Trophoblast cell (in vitro differentiated cells and primary cell): ENCODE measurements around the gene VCP.

Experiments
- DNase-seq, 2 donors: peaks; one replicate each; pipeline ENCODE4 v3.0.0-alpha.2; 2016
- H2AFZ ChIP-seq: 2 replicates; pipeline ENCODE4 v1.6.1; 2013; ENCODE audit warnings: low read length, moderate library complexity, mild to moderate bottlenecking; ENCODE audit not compliant: insufficient read depth, poor library complexity
- H2AK5ac ChIP-seq: 2 replicates; pipeline ENCODE4 v1.6.1; 2013; ENCODE audit warnings: mild to moderate bottlenecking, low read length
- H2BK120ac ChIP-seq: 2 replicates; pipeline ENCODE4 v1.6.1; 2013; ENCODE audit warnings: low read length, mild to moderate bottlenecking, moderate library complexity; ENCODE audit not compliant: insufficient read depth, poor library complexity
- H2BK12ac ChIP-seq: 2 replicates; pipeline ENCODE4 v1.6.1; 2013; ENCODE audit warnings: mild to moderate bottlenecking, low read length, moderate library complexity
- H2BK5ac ChIP-seq: 2 replicates; pipeline ENCODE4 v1.6.1; 2013; ENCODE audit warnings: low read length, low read depth, moderate library complexity, mild to moderate bottlenecking; ENCODE audit not compliant: poor library complexity
- H3K14ac ChIP-seq: 2 replicates; pipeline ENCODE4 v1.6.1; 2013; ENCODE audit warnings: mild to moderate bottlenecking, low read length
- H3K18ac ChIP-seq: 2 replicates; pipeline ENCODE4 v1.6.1; 2013; ENCODE audit warnings: mild to moderate bottlenecking, low read length
- H3K23ac ChIP-seq: 2 replicates; pipeline ENCODE4 v1.6.1; 2013; ENCODE audit warnings: low read length
- H3K27ac ChIP-seq: 2 replicates; pipeline ENCODE4 v1.5.1; 2013; ENCODE audit warnings: low read depth, mild to moderate bottlenecking, inconsistent platforms, low read length, moderate library complexity
- H3K27me3 ChIP-seq: 2 replicates; pipeline ENCODE4 v1.6.1; 2013; ENCODE audit warnings: inconsistent platforms, mild to moderate bottlenecking, low read length, moderate library complexity; ENCODE audit not compliant: insufficient read depth
- H3K36me3 ChIP-seq, 2 experiments: 1 replicate in 1 of 2; 2 replicates in 1 of 2; pipeline ENCODE4 v1.6.1; 2013; ENCODE audit warnings: low read length in 2 of 2, mild to moderate bottlenecking in 2 of 2, moderate library complexity in 1 of 2; ENCODE audit not compliant: insufficient read depth in 2 of 2, control insufficient read depth in 1 of 2
- H3K4ac ChIP-seq: 2 replicates; pipeline ENCODE4 v1.6.1; 2013; ENCODE audit warnings: low read depth, mild to moderate bottlenecking, low read length, moderate library complexity
- H3K4me1 ChIP-seq, 2 experiments: 1 replicate in 1 of 2; 2 replicates in 1 of 2; pipeline ENCODE4 v1.6.1; 2013; ENCODE audit warnings: low read length in 2 of 2, mild to moderate bottlenecking in 2 of 2, moderate library complexity in 1 of 2; ENCODE audit not compliant: insufficient read depth in 2 of 2, control insufficient read depth in 1 of 2
- H3K4me2 ChIP-seq: 2 replicates; pipeline ENCODE4 v1.6.1; 2013; ENCODE audit warnings: inconsistent platforms, mild to moderate bottlenecking, low read length, moderate library complexity
- H3K4me3 ChIP-seq: 2 replicates; pipeline ENCODE4 v1.5.1; 2013; ENCODE audit warnings: mild to moderate bottlenecking, low read depth, low read length, inconsistent platforms
- H3K79me1 ChIP-seq: one replicate; pipeline ENCODE4 v1.6.1; 2013; ENCODE audit warnings: low read length
- H3K79me2 ChIP-seq: 2 replicates; pipeline ENCODE4 v1.6.1; 2013; ENCODE audit warnings: low read length, mild to moderate bottlenecking; ENCODE audit not compliant: control insufficient read depth, insufficient read depth, poor library complexity
- H3K9ac ChIP-seq: 2 replicates; pipeline ENCODE4 v1.6.1; 2013; ENCODE audit warnings: mild to moderate bottlenecking, low read length
- H3K9me3 ChIP-seq: 2 replicates; pipeline ENCODE4 v1.6.1; 2013; ENCODE audit warnings: low read depth, mild to moderate bottlenecking, control low read depth, inconsistent platforms, low read length; ENCODE audit not compliant: insufficient read depth
- H4K12ac ChIP-seq: 2 replicates; pipeline ENCODE4 v1.6.1; 2013; ENCODE audit warnings: low read depth, mild to moderate bottlenecking, low read length, moderate library complexity
- H4K8ac ChIP-seq: 2 replicates; pipeline ENCODE4 v1.6.1; 2013; ENCODE audit warnings: low read depth, mild to moderate bottlenecking, low read length, moderate library complexity
- H4K91ac ChIP-seq: one replicate; pipeline ENCODE4 v1.6.1; 2013; ENCODE audit warnings: low read depth, mild to moderate bottlenecking, low read length, moderate library complexity
- WGBS: extraction: QIAGEN DNeasy Blood & Tissue Kit; methylation state at CpG from one replicate; pipeline ENCODE4 v1.1.7; 2013; ENCODE audit warnings: missing lambda C conversion rate; ENCODE audit not compliant: insufficient read length, insufficient coverage; ENCODE audit errors: extremely low coverage; 5-methylcytosine and 5-hydroxymethylcytosine counted together

VCP gene

GRCh38 chr9:35085078-35085477 is 12.7 kb upstream of the VCP start:
- Histone ChIP-seq H4K12ac (no peak overlapping the region), H2AFZ (no peak overlapping the region), H2BK120ac (no peak overlapping the region), H3K23ac (no peak overlapping the region), H3K79me1 (peaks cover under 1% of the 10 kb centered on the region), H2BK12ac (no peak overlapping the region), H3K4ac (no peak overlapping the region), H2BK5ac (no peak overlapping the region), H3K79me2 (no peaks in the 10 kb centered on the region), H3K27me3 (no peaks in the 10 kb centered on the region), H3K27ac (no peak overlapping the region), H2AK5ac (no peak overlapping the region), H4K8ac (no peak overlapping the region), H3K9ac (no peak overlapping the region), H3K4me1 (no peaks in the 10 kb centered on the region), H3K18ac (no peak overlapping the region), H4K91ac (no peak overlapping the region), H3K36me3 (peaks cover 12 to 23% of the 10 kb centered on the region in 2 experiments), H3K14ac (no peak overlapping the region), H3K4me3 (no peak overlapping the region), H3K9me3 (no peaks in the 10 kb centered on the region), H3K4me2 (no peak overlapping the region)
- no CpG with 5 or more reads among the region's 2 CpGs for WGBS
- no peak for DNase-seq

DNA sequence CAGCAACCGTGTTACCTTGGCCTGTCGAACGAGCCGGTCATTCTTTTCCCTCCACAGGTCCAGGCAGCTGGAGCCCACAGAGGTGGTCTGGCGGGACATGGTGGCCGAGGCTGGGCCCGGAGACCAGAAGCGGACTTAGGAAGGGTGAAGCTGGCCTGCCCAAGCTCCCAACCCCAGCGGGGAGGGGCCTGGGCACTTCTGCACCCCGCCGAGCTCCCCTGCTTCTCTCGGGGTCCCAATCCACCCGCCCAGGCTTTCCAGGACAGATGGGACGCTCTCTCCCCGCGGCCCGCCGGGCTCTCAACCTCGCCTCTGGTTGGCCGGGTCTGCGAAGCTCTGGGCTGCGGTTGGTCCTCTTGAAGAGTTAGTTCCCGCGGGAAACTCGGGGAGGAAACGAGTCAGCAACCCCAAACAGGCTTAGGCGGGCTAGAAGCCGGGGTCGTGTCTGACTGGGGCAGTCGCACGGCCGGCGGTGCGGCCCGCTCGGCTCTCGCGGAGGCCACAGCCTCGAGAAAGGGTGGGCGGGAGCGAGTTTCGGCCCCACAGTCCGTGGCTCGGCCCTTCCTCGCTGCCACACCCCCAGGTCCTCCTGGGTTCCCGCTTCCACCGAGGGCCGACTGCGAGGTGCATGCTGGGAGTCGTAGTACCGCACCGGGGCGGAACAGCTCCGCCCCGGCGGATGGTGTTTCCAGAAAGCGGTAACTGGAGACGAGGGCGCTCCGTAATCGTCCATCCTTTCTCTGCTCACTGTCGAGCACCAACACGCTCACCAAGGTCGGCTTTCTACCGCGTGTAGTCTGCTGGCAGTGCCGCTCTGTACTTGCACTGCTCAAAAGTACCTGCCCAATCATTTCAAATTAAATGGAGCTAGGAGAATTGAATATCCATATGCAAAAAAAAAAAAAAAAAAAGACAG is 7.3 kb upstream of the VCP start, which contains the start of gene FANCG:
TSS of gene FANCG (minus strand) at position 517 of the 916 bp plus-strand sequence. CDS start at position 99, 418 bp downstream.
- no peak within 1 kb of the TSS for H3K23ac ChIP-seq
- peaks cover 9% of the 10 kb centered on the region for H3K79me2 ChIP-seq
- H3K9ac ChIP-seq: peak within 1 kb of the TSS; percentile 85
- H4K91ac ChIP-seq: peak within 1 kb of the TSS; percentile 53
- peak; percentile 84 to 90 for DNase-seq
- H3K4ac ChIP-seq: peak within 1 kb of the TSS; percentile 72
- H2BK120ac ChIP-seq: peak within 1 kb of the TSS; percentile 67
- peaks cover 8% of the 10 kb centered on the region for H3K79me1 ChIP-seq
- peak within 1 kb of the TSS; percentile 73 for H3K18ac ChIP-seq
- H2BK5ac ChIP-seq: peak within 1 kb of the TSS; percentile 78
- peak within 1 kb of the TSS; percentile 60 for H4K12ac ChIP-seq
- peak within 1 kb of the TSS; percentile 84 for H3K4me3 ChIP-seq
- H3K27me3 ChIP-seq: no peaks in the 10 kb centered on the region
- peaks cover 23 to 26% of the 10 kb centered on the region in 2 experiments for H3K36me3 ChIP-seq
- peak within 1 kb of the TSS; percentile 82 for H2AFZ ChIP-seq
- H4K8ac ChIP-seq: peak within 1 kb of the TSS; percentile 63
- WGBS: no CpG with 5 or more reads among the region's 67 CpGs
- no peak within 1 kb of the TSS for H2BK12ac ChIP-seq
- peak within 1 kb of the TSS; percentile 76 for H3K14ac ChIP-seq
- H3K4me2 ChIP-seq: peak within 1 kb of the TSS; percentile 85
- H3K27ac ChIP-seq: peak within 1 kb of the TSS; percentile 77
- peak within 1 kb of the TSS; percentile 32 for H2AK5ac ChIP-seq
- no peaks in the 10 kb centered on the region for H3K9me3 ChIP-seq
- peaks cover 10 to 13% of the 10 kb centered on the region in 2 experiments for H3K4me1 ChIP-seq

DNA sequence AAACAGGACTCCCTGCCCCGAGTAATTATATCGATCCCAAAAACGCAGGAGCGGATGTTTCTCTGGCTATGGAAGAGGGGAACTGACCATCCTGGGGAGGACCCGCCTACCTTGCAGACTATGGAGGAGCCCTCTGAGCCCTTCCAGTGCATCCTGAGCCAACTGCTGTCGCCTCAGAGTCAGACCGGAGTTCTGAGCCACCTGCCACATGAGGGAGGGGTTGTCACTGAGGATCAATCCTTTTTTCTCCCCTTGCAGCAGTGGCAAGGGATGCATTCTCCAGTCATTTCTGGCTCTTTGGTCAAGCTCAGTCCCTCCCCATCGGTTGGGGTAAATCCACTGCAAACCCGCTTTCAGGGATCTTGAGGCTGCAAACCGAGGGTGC is 6.6 kb upstream of the VCP start:
- no peaks in the 10 kb centered on the region for H3K27me3 ChIP-seq
- H3K4ac ChIP-seq: peak overlapping the region; percentile 72
- peak overlapping the region; percentile 21 for H2BK120ac ChIP-seq
- no peak for DNase-seq
- H3K18ac ChIP-seq: peak overlapping the region; percentile 73
- H3K14ac ChIP-seq: peak overlapping the region; percentile 76
- peak overlapping the region; percentile 32 for H2AK5ac ChIP-seq
- H3K23ac ChIP-seq: no peak overlapping the region
- peak overlapping the region; percentile 84 for H3K4me3 ChIP-seq
- H3K9me3 ChIP-seq: no peaks in the 10 kb centered on the region
- H4K91ac ChIP-seq: peak overlapping the region; percentile 53
- peak overlapping the region; percentile 85 for H3K9ac ChIP-seq
- peaks cover 10 to 13% of the 10 kb centered on the region in 2 experiments for H3K4me1 ChIP-seq
- H3K79me2 ChIP-seq: peaks cover 9% of the 10 kb centered on the region
- H2AFZ ChIP-seq: peak overlapping the region; percentile 74
- no peak overlapping the region for H2BK12ac ChIP-seq
- peaks cover 28 to 32% of the 10 kb centered on the region in 2 experiments for H3K36me3 ChIP-seq
- H2BK5ac ChIP-seq: no peak overlapping the region
- H3K4me2 ChIP-seq: peak overlapping the region; percentile 85
- H3K27ac ChIP-seq: peak overlapping the region; percentile 77
- no CpG with 5 or more reads among the region's 10 CpGs for WGBS
- H3K79me1 ChIP-seq: peaks cover 8% of the 10 kb centered on the region
- H4K12ac ChIP-seq: peak overlapping the region; percentile 60
- H4K8ac ChIP-seq: peak overlapping the region; percentile 63

- WGBS: no CpG with 5 or more reads among the region's 4 CpGs
- H2AK5ac ChIP-seq: no peak overlapping the region
These were observed 5.6 kb upstream of the VCP start for GRCh38 chr9:35078066-35078465.

More at GRCh38 chr9:35078066-35078465, 5.6 kb upstream of the VCP start:
- Histone ChIP-seq H2AFZ (no peak overlapping the region), H3K9ac (peak overlapping the region; percentile 3), H4K91ac (no peak overlapping the region), H2BK5ac (no peak overlapping the region), H3K23ac (no peak overlapping the region), H2BK120ac (no peak overlapping the region), H3K18ac (no peak overlapping the region), H3K14ac (no peak overlapping the region), H4K8ac (no peak overlapping the region), H3K79me2 (peaks cover 9% of the 10 kb centered on the region), H4K12ac (no peak overlapping the region), H3K4ac (peak overlapping the region; percentile 60), H2BK12ac (no peak overlapping the region), H3K4me1 (peaks cover 10 to 13% of the 10 kb centered on the region in 2 experiments), H3K27me3 (no peaks in the 10 kb centered on the region), H3K79me1 (peaks cover 9% of the 10 kb centered on the region), H3K4me3 (no peak overlapping the region), H3K4me2 (peak overlapping the region; percentile 85), H3K9me3 (no peaks in the 10 kb centered on the region), H3K27ac (no peak overlapping the region), H3K36me3 (peaks cover 30 to 40% of the 10 kb centered on the region in 2 experiments)
- DNase-seq: no peak
